GM23248 (cell line): ENCODE measurements around the gene CEP41.

Experiments used
- EZH2 ChIP-seq: fragments of 200-600 bp; sonication (generic); IDR thresholded peaks from 2 replicates; pipeline ENCODE4 v1.6.1; 2018; ENCODE audit warnings: antibody characterized with exemption, mild to moderate bottlenecking; ENCODE audit not compliant: insufficient read depth, poor library complexity, severe bottlenecking
- EZH2phosphoT487 ChIP-seq: fragments of 200-600 bp; sonication (generic); IDR thresholded peaks from 2 replicates; pipeline ENCODE4 v1.6.1; 2018; ENCODE audit warnings: antibody characterized with exemption, moderate library complexity, mild to moderate bottlenecking, low read depth; ENCODE audit not compliant: insufficient read depth

DNA sequence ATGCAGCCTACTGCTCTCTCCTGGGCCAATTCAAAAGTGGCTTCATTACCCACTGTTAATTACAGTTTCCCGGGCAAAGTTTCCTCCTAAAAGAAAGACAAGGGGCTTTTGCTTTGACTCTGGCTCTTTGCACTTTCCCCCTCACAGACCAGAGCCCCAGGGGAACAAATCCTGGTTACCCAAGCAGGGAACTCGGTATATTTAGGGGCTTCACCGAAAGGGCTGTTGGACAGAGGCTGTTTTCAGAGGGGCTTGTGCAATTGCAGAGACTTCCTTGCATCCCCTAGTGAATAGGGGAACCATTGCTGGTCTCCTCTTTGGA, 53.5 kb downstream of the CEP41 start:
- TF ChIP-seq EZH2, result no peak
- TF ChIP-seq EZH2phosphoT487, result no peak
